Prostate gland (tissue), 2 donors: ENCODE data around the gene NFATC3. TPM values are rescaled to one million over a fixed set of nuclear protein-coding genes. Genes with fewer than 3 reads are reported as not detected.

Source experiments
- DNase-seq: peaks from one replicate; pipeline ENCODE4 v3.0.0-alpha.2; 2019; ENCODE audit warnings: low spot score
- H3K27ac ChIP-seq, 2 donors: fragments of 200-600 bp; sonication (generic); 2 replicates each; pipeline ENCODE4 v1.5.1; 2017 to 2019
- H3K27me3 ChIP-seq: fragments of 200-600 bp; sonication (generic); replicated peaks from 2 replicates; pipeline ENCODE4 v1.5.1; 2019; ENCODE audit not compliant: insufficient read depth
- H3K36me3 ChIP-seq, 2 donors: fragments of 200-600 bp; sonication (generic); 1 replicate in 1 of 2; 2 replicates in 1 of 2; pipeline versions ENCODE4 v1.5.1 to v1.8.1; 2017 to 2019
- H3K4me1 ChIP-seq: fragments of 200-600 bp; sonication (generic); replicated peaks from 2 replicates; pipeline ENCODE4 v1.5.1; 2019
- H3K4me3 ChIP-seq, 2 donors: fragments of 200-600 bp; sonication (generic); 2 replicates each; pipeline ENCODE4 v1.5.1; 2017 to 2019
- H3K9me3 ChIP-seq: fragments of 200-600 bp; sonication (generic); 2 replicates; pipeline ENCODE4 v1.5.1; 2017
- CTCF ChIP-seq, 4 experiments: fragments of 200-600 bp in 2 of 4; fragments of 450-650 bp in 2 of 4; sonication (generic) in 2 of 4; IDR thresholded peaks; 1 replicate in 3 of 4; 2 replicates in 1 of 4; pipeline ENCODE4 v1.5.1; 2016 to 2019; ENCODE audit warnings: antibody characterized with exemption in 4 of 4, mild to moderate bottlenecking in 2 of 4, moderate library complexity in 2 of 4
- POLR2A ChIP-seq: fragments of 450-650 bp; IDR thresholded peaks from one replicate; pipeline ENCODE4 v1.6.1; 2016; ENCODE audit warnings: antibody characterized with exemption, mild to moderate bottlenecking
- POLR2AphosphoS5 ChIP-seq: sonication (generic); formaldehyde crosslinking; IDR thresholded peaks from one replicate; pipeline ENCODE4 v1.6.1; 2017; ENCODE audit warnings: antibody characterized with exemption
- WGBS: methylation state at CpG from one replicate; pipeline ENCODE4 v1.1.5; 2018; 5-methylcytosine and 5-hydroxymethylcytosine counted together
- intact Hi-C: fragments of 100-400 bp; cut with DNase I; formaldehyde crosslinking; loops from one replicate; pipeline ENCODE4 v1.14.2; 2022
- total RNA-seq, 2 donors: library from RNA; depleted of rRNA; stranded (reverse); fragments of >200 nt; gene quantifications; one replicate each; pipeline ENCODE4 v1.1.0, GENCODE V29; 2016

Gene NFATC3
- total RNA-seq, 2 donors from 2014 or later: 36.6 to 84.1 TPM

GRCh38 chr16:68242085-68242484 is 156.9 kb downstream of the NFATC3 start:
- no peaks in the 10 kb centered on the region for H3K36me3 ChIP-seq
- H3K27ac ChIP-seq: no peak overlapping the region
- 82% methylated on average over 7 of the region's 7 CpGs for WGBS
- intact Hi-C loops: loop anchor here (5.0 kb wide), 1 partner anchor 85 kb away; no protein-coding TSS in a partner anchor
- TF ChIP-seq POLR2A (no peak), POLR2AphosphoS5 (no peak), CTCF (IDR thresholded peaks at IDR 0.05) (no peak)
- DNase-seq: no peak
- no peaks in the 10 kb centered on the region for H3K9me3 ChIP-seq
- no peaks in the 10 kb centered on the region for H3K27me3 ChIP-seq
- H3K4me1 ChIP-seq: peaks cover 6% of the 10 kb centered on the region
- H3K4me3 ChIP-seq: no peak overlapping the region

GRCh38 chr16:68242926-68243858 is 158.0 kb downstream of the NFATC3 start:
- H3K27me3 ChIP-seq: no peaks in the 10 kb centered on the region
- peaks cover 6% of the 10 kb centered on the region for H3K4me1 ChIP-seq
- WGBS: 86% methylated on average over 9 of the region's 9 CpGs
- TF ChIP-seq POLR2A: no peak
- no peak for TF ChIP-seq CTCF (IDR thresholded peaks at IDR 0.05)
- TF ChIP-seq POLR2AphosphoS5: no peak
- intact Hi-C loops: loop anchor here (5.0 kb wide), 1 partner anchor 84 kb away; no protein-coding TSS in a partner anchor
- DNase-seq: no peak
- H3K4me3 ChIP-seq: no peak overlapping the region
- no peaks in the 10 kb centered on the region for H3K9me3 ChIP-seq
- H3K27ac ChIP-seq: no peak overlapping the region
- H3K36me3 ChIP-seq: no peaks in the 10 kb centered on the region

- Histone ChIP-seq H3K27me3 (no peaks in the 10 kb centered on the region), H3K36me3 (no peaks in the 10 kb centered on the region), H3K27ac (peak overlapping the region; percentile 35 to 47), H3K4me1 (peaks cover 6% of the 10 kb centered on the region), H3K9me3 (no peaks in the 10 kb centered on the region), H3K4me3 (peak overlapping the region; percentile 75 to 83)
- 5% methylated on average over 20 of the region's 20 CpGs for WGBS
- TF ChIP-seq POLR2A: no peak
- TF ChIP-seq POLR2AphosphoS5: no peak
- TF ChIP-seq CTCF (IDR thresholded peaks at IDR 0.05): no peak
- intact Hi-C loops: loop anchor here (5.0 kb wide), 1 partner anchor 83 kb away; no protein-coding TSS in a partner anchor
- DNase-seq: no peak
Measured at GRCh38 chr16:68244481-68244902, 159.3 kb downstream of the NFATC3 start.

- peak; percentile 95 for DNase-seq
- Histone ChIP-seq H3K27me3 (no peaks in the 10 kb centered on the region), H3K36me3 (no peaks in the 10 kb centered on the region), H3K4me3 (peak within 1 kb of the TSS; percentile 75 to 83), H3K4me1 (peaks cover 6% of the 10 kb centered on the region), H3K27ac (peak within 1 kb of the TSS; percentile 38 to 47), H3K9me3 (no peaks in the 10 kb centered on the region)
- WGBS: under 1% methylated on average over 74 of the region's 75 CpGs
- TF ChIP-seq CTCF (IDR thresholded peaks at IDR 0.05) (peak in 1 of 4 experiments; percentile 7), POLR2AphosphoS5 (peak; percentile 82), POLR2A (peak; percentile 78)
- intact Hi-C loops: loop anchor here (5.0 kb wide), 1 partner anchor 82 kb away; no protein-coding TSS in a partner anchor
Measured at GRCh38 chr16:68244903-68245853, 160.0 kb downstream of the NFATC3 start, which contains the start of gene PLA2G15. Gene PLA2G15, plus strand, starts transcription at chr16:68245373. Its CDS starts 54 bp downstream, at chr16:68245427.
